NCI-H748 (cell line): ENCODE measurements around the gene GRK1.
"Not testable (repeated sequence)": the region's sequence is repeated elsewhere in the genome, so short reads cannot be mapped to it uniquely, and the experiment has no call there.

Experiments
- DNase-seq: peaks from one replicate; lab custom pipeline; 2025; ENCODE audit not compliant: unreplicated experiment; lab: John Stamatoyannopoulos, UW

Gene GRK1

DNA sequence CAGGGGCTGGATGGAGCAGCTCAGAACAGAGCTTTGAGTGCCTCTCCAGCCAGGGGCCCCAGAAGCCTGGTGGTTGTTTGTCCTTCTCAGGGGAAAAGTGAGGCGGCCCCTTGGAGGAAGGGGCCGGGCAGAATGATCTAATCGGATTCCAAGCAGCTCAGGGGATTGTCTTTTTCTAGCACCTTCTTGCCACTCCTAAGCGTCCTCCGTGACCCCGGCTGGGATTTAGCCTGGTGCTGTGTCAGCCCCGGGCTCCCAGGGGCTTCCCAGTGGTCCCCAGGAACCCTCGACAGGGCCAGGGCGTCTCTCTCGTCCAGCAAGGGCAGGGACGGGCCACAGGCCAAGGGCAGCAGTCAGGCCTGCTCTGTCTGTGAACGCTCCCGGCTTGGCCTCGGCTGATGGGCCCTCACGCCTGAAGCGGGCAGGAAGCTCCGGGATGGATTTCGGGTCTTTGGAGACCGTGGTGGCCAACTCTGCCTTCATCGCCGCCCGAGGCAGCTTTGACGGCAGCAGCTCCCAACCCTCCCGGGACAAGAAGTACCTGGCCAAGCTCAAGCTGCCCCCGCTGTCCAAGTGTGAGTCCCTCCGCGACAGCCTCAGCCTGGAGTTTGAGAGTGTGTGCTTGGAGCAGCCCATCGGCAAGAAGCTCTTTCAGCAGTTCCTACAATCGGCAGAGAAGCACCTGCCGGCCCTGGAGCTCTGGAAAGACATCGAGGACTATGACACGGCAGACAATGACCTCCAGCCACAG lies at the start of gene GRK1:
Gene GRK1, plus strand, starts transcription at position 269 of the 751 bp plus-strand sequence. Its CDS starts 168 bp downstream, at position 437.
- DNase-seq, result no peak

GRCh38 chr13:113617961-113618360 lies 49.1 kb upstream of the GRK1 start:
- no peak for DNase-seq

GRCh38 chr13:113618455-113618854 lies 48.6 kb upstream of the GRK1 start:
- DNase-seq, result peak; percentile 14

DNA sequence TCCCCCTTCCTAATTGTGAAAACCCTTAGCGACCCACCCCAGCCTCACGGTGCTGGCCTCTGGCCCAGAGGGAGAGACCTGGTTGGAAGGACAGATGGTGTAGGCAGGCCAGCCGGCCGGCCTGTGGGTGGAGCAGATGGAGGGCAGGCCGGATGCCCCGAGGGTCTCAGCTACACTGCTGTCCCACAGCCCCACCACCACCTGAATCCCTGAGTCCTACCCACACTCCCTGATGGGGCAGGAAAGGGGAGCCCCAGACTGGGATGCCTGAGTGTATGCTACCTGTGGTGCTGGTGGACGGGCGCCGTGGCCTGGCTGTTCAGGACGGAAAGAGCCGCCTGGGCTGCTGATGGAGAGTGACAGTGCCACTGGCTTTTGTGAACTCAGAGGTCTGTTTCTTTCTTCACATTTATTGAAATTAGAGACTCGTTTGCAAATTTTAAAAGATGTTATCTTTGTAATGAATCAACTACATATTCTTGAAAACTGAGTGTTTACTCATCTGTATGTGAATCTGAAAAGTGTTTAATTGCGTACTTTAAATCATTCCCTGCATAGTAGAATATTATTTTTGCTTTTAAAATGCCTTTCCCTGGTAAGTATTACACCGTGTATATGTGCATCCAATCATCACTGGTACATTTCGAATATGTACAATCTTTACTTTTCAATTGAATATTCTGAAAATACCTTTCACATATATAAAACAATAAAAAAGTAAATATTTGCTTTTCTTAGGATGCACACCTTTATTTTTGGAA lies 46.8 kb upstream of the GRK1 start:
- no peak for DNase-seq

DNA sequence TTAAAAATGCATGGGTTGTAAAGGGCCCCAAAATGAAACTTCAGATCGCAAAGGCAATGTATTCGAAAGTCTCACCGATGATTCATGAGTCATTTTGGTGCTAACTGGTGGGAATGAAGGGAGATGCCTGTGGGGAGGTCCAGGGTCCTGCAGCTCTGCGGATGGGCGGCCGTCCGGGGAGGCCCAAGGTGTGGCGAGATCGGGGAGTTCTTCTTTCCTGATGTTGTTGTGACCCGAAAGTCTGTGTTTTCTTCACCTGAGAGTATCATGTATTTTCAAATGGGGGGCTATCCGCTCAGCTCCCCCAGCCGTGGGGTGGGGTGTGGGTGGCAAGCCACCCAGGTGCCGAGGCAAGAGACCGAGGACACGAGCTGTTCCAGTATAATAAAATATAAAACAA lies 46.0 kb upstream of the GRK1 start:
- DNase-seq, result no peak

GRCh38 chr13:113621498-113621897 lies 45.5 kb upstream of the GRK1 start:
- peak; percentile 11 for DNase-seq

- not testable (repeated sequence) for DNase-seq
Observed at GRCh38 chr13:113621986-113622550, 45.0 kb upstream of the GRK1 start.

- no peak for DNase-seq
Observed at GRCh38 chr13:113622791-113623490, 44.1 kb upstream of the GRK1 start.

GRCh38 chr13:113623491-113624234 lies 43.4 kb upstream of the GRK1 start:
- no peak for DNase-seq

DNA sequence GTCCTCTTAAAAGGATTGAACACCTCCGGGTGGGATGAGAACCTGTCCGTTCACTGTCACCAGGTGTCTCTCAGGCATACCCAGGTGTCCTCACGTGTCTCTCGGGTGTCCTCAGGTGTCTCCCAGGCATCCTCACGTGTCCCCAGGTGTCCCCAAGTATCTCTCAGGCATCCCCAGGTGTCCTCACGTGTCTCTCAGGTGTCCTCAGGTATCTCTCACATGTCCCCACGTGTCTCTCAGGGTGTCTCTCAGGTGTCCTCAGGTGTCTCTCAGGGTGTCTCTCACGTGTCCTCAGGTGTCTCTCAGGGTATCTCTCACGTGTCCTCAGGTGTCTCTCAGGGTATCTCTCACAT lies 42.8 kb upstream of the GRK1 start:
- DNase-seq, result no peak

- not testable (repeated sequence) for DNase-seq
Observed at GRCh38 chr13:113624640-113625304, 42.2 kb upstream of the GRK1 start.

GRCh38 chr13:113625965-113626721 lies 40.9 kb upstream of the GRK1 start:
- DNase-seq, result no peak

DNA sequence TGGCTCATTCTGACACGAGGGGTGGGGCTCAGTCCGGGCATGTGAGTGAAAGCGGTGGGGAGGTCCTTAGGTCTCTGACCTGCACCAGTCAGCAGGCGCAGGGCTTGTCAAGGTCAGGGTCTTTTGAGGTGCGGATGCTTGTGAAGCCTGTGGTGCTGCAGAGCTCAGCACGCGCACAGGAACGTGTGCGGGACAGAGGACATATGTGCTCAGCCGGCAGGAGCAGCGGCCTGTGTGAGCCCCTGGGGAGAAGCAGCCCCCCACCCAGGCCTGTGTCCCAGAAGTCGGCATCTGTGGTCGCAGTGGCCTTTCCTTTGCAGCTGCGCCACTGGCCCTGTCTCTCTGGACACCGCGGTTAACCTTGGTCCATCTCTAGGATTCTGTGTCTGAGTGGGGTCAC lies 39.9 kb upstream of the GRK1 start:
- no peak for DNase-seq

DNA sequence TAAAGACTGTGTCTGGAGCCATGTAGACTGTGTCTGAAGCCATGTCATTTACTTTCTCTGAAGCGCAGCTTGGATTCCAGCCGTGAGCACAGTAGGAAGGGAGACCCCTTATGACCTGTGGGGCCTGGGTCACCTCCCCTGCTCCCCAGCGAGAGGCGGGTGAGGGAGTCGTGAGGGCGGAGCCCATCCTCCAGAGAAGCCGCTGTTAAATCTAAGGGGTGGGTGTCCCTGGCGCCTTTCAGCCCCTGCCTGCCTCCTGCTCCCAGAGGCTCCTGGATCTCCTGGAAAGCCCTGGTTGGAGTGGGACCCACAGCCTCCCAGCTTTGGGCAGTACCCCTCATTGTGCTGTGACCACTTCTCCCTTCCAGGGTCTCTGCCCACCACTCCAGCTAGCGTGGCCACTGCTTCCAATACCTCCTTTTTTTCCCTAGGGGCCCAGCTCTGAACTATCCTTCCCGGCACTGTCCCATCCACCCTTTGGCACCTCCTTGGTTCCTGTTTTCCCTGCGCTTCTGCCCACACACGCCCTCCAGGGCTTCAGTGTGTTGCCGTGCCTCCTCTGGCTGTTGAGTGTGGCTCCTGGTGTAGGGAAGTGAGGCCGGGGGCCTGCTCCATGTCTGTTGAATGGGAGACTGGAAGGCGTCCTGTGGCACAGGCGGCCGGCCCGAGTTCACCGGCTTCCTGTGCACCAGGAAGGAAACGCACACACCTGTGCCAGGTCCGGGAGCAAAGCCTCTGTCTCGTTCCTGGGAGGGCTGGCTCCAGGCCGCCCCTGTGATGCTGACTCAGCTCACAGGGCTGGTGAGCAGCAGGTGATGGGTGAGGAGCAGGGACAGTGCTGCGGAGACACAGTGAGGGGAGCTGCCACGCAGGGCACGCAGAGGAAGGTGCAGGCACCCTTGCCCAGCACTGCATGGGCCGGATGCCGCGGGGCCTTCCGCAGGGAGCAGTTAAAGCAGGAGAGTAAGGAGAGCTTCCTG lies 38.4 kb upstream of the GRK1 start:
- DNase-seq, result no peak

DNA sequence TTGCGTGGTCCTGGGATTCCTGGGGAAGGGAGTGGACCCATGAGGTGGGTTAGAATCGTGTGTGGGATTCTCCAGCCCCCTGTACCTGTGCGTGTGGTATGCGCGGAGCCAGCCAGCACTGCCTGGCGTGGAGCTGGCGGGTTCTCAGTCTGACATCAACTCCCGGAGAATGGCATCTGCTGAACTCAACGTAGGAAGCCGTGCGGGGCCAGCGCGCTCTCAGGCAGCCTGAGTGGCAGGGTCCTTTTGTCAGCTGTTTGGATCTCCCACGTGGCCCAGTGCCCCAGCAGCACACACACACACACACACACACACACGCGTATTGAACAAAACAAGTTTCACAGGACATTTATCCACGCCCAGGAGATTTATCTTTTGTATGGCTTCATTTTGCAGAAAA lies 37.2 kb upstream of the GRK1 start:
- peak; percentile 80 for DNase-seq

DNA sequence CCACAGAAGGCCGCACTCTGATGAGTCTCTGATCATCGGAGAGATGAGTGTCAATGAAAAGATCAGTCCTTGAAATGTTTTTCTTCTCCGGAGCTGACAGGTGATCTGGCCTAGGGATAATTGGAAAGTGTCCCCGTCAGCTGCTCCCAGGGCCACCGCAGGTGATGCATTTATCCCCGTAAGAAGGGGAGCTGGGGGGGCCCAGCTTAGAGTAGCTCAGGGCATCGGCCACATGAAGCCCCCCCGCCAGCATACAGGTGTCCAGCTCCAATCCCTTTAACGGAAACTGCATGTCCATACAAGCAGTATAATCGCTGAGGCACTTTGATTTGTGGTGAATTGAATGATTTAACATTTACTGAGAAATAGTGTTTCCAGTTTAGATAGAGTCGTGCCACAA lies 36.7 kb upstream of the GRK1 start:
- DNase-seq, result peak; percentile 84

DNA sequence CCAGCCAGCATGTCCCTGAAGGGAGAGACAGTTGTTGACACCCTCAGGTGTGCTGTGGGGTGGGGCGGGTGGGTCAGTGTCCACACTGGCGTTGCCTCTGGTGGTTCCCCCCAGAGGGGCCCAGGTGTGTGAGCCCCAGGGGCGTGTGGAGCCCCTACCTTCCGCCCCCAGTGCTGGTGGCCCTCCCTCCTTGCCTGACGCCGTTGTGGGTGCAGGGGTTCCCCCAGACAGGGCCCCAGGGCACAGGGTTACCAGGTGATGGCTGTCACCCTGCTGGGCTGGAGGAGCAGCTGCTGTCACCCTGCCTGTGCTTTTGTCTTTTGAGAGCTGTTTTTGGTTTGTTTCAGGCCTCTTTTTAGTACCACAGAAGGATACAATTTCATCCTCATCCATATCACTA lies 36.2 kb upstream of the GRK1 start:
- peak; percentile 71 for DNase-seq

DNA sequence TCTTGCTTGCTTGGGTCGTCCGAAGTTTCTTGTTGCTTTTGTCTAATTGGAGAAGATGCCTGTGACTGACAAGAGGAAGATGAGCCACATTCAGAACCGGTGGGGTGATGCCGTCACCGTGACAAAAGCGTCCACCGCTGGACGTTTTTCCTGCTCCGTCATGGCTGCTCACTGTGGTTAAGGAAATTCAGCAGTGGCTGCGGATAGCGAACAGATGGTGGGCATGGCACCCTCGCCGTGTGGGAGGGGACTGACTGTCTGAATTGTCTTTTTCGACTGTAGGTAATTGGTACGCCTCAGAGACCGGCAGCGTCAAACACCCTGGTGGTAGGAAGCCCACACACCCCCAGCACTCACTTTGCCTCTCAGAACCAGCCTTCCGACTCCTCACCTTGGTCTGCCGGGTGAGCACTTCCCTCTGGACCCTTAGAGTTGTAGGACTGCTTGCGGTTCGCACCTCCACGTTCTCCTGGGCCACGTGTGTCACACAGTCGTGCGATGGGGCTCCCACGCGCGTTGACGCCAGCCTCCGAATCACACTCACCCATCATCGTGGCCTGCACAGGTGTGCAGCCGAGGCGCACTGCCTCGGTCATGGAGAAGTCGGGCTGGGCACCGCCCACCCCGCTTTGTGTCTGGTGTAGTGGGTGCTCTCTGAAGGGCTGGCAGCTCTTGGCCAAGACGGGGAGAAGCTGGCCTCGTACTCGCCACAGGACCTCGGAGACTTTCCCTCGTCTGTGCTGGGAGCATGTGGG lies 35.5 kb upstream of the GRK1 start:
- DNase-seq, result peak; percentile 81
